GM18867 (cell line): ENCODE data around the gene DIO2.

Source experiments
- ATAC-seq: cut with Tn5 transposase; IDR thresholded peaks from one replicate; pipeline ENCODE4 v1.9.1; 2021; ENCODE audit warnings: mild to moderate bottlenecking, moderate library complexity; ENCODE audit not compliant: unreplicated experiment

The DIO2 gene

GRCh38 chr14:80211153-80212022 lies at the start of gene DIO2:
TSS of gene DIO2 (minus strand) at chr14:80211504. CDS start at chr14:80211472, 32 bp downstream.
- no peak for ATAC-seq

GRCh38 chr14:80260645-80261044 lies 49.3 kb upstream of the DIO2 start:
- no peak for ATAC-seq

GRCh38 chr14:80239631-80240030 lies 28.3 kb upstream of the DIO2 start:
- ATAC-seq: no peak

- ATAC-seq: no peak
These were observed 25.8 kb upstream of the DIO2 start for GRCh38 chr14:80237143-80237542.

- ATAC-seq: no peak
These were observed 22.3 kb upstream of the DIO2 start for GRCh38 chr14:80233470-80234089.

GRCh38 chr14:80231702-80232101 lies 20.4 kb upstream of the DIO2 start:
- ATAC-seq: no peak

GRCh38 chr14:80223696-80224465 lies 12.6 kb upstream of the DIO2 start:
- no peak for ATAC-seq

GRCh38 chr14:80216818-80217217 lies 5.5 kb upstream of the DIO2 start:
- ATAC-seq: no peak

- ATAC-seq: no peak
These were observed 4.7 kb upstream of the DIO2 start for GRCh38 chr14:80215756-80216581.

- ATAC-seq: no peak
These were observed 3.8 kb upstream of the DIO2 start for GRCh38 chr14:80215081-80215480.

- ATAC-seq: peak; percentile 82
These were observed 2.3 kb upstream of the DIO2 start for GRCh38 chr14:80213602-80214001.

- no peak for ATAC-seq
These were observed 706 bp upstream of the DIO2 start for GRCh38 chr14:80212023-80212397.

GRCh38 chr14:80208461-80208860 lies 2.8 kb downstream of the DIO2 start:
- ATAC-seq: no peak

- no peak for ATAC-seq
These were observed 4.8 kb downstream of the DIO2 start for GRCh38 chr14:80206351-80207080.

- ATAC-seq: no peak
These were observed 8.3 kb downstream of the DIO2 start for GRCh38 chr14:80202888-80203562.

GRCh38 chr14:80200093-80200492 lies 11.2 kb downstream of the DIO2 start:
- ATAC-seq: no peak

GRCh38 chr14:80188571-80188970 lies 22.7 kb downstream of the DIO2 start:
- no peak for ATAC-seq

GRCh38 chr14:80186301-80186800 lies 25.0 kb downstream of the DIO2 start:
- ATAC-seq: no peak

- ATAC-seq: no peak
These were observed 34.4 kb downstream of the DIO2 start for GRCh38 chr14:80176893-80177292.
